Neuronal stem cell (in vitro differentiated cells): ENCODE results near the gene BCL11B.
A peak's percentile ranks its signal among the peaks of the same experiment; 100 is the strongest.

Experiments
- DNase-seq: peaks from one replicate; pipeline ENCODE4 v3.0.0-alpha.2; 2013; ENCODE audit warnings: low spot score
- H2AFZ ChIP-seq: one replicate; pipeline ENCODE4 v1.6.1; 2013; ENCODE audit warnings: mild to moderate bottlenecking, low read length, inconsistent platforms
- H2AK5ac ChIP-seq: 2 replicates; pipeline ENCODE4 v1.6.1; 2013; ENCODE audit warnings: low read depth, mild to moderate bottlenecking, inconsistent platforms, low read length, moderate library complexity, mixed read lengths
- H2BK120ac ChIP-seq: 2 replicates; pipeline ENCODE4 v1.6.1; 2013; ENCODE audit warnings: low read depth, mild to moderate bottlenecking, inconsistent platforms, low read length, moderate library complexity, mixed read lengths
- H2BK12ac ChIP-seq: one replicate; pipeline ENCODE4 v1.6.1; 2013; ENCODE audit warnings: low read length, inconsistent platforms
- H2BK15ac ChIP-seq: 2 replicates; pipeline ENCODE4 v1.6.1; 2013; ENCODE audit warnings: mild to moderate bottlenecking, low read length, inconsistent platforms, mixed read lengths
- H2BK5ac ChIP-seq: one replicate; pipeline ENCODE4 v1.6.1; 2013; ENCODE audit warnings: inconsistent platforms, mild to moderate bottlenecking, low read length, moderate library complexity
- H3K14ac ChIP-seq: one replicate; pipeline ENCODE4 v1.6.1; 2013; ENCODE audit warnings: low read length, inconsistent platforms
- H3K18ac ChIP-seq: 2 replicates; pipeline ENCODE4 v1.6.1; 2013; ENCODE audit warnings: low read length, inconsistent platforms
- H3K23ac ChIP-seq: 2 replicates; pipeline ENCODE4 v1.6.1; 2013; ENCODE audit warnings: low read depth, mild to moderate bottlenecking, mixed read lengths, low read length, inconsistent platforms; ENCODE audit not compliant: poor library complexity
- H3K27ac ChIP-seq: replicated peaks from 3 replicates; pipeline ENCODE4 v1.5.1; 2013; ENCODE audit warnings: low read length, inconsistent platforms
- H3K27me3 ChIP-seq, 3 experiments: 2 replicates each; pipeline ENCODE4 v1.6.1; 2013; ENCODE audit warnings: low read length in 3 of 3, mild to moderate bottlenecking in 2 of 3, inconsistent platforms in 1 of 3, low read depth in 1 of 3, mixed read lengths in 1 of 3, moderate library complexity in 1 of 3; ENCODE audit not compliant: control insufficient read depth in 3 of 3, insufficient read depth in 3 of 3
- H3K36me3 ChIP-seq, 2 donors: replicated peaks in 1 of 2; 2 replicates each; pipeline ENCODE4 v1.6.1; 2013; ENCODE audit warnings: low read length in 2 of 2; ENCODE audit not compliant: control insufficient read depth in 2 of 2, insufficient read depth in 2 of 2
- H3K4ac ChIP-seq: 2 replicates; pipeline ENCODE4 v1.6.1; 2013; ENCODE audit warnings: inconsistent platforms, mild to moderate bottlenecking, low read length, moderate library complexity
- H3K4me1 ChIP-seq, 2 donors: 1 replicate in 1 of 2; 2 replicates in 1 of 2; pipeline ENCODE4 v1.6.1; 2013; ENCODE audit warnings: low read length in 2 of 2, low read depth in 1 of 2; ENCODE audit not compliant: control insufficient read depth in 2 of 2, insufficient read depth in 1 of 2
- H3K4me2 ChIP-seq: one replicate; pipeline ENCODE4 v1.6.1; 2013; ENCODE audit warnings: mild to moderate bottlenecking, low read length, inconsistent platforms; ENCODE audit not compliant: insufficient read depth, poor library complexity, severe bottlenecking
- H3K4me3 ChIP-seq, 2 donors: 2 replicates each; pipeline ENCODE4 v1.5.1; 2013; ENCODE audit warnings: low read length in 2 of 2, mild to moderate bottlenecking in 2 of 2, inconsistent platforms in 1 of 2, moderate library complexity in 1 of 2
- H3K79me1 ChIP-seq: one replicate; pipeline ENCODE4 v1.6.1; 2013; ENCODE audit warnings: low read depth, mild to moderate bottlenecking, inconsistent platforms, low read length, moderate library complexity
- H3K9ac ChIP-seq: one replicate; pipeline ENCODE4 v1.6.1; 2013; ENCODE audit warnings: mild to moderate bottlenecking, low read depth, low read length, inconsistent platforms; ENCODE audit not compliant: poor library complexity
- H3K9me3 ChIP-seq, 2 donors: replicated peaks in 1 of 2; 2 replicates each; pipeline versions ENCODE3 to v1.6.1; 2013; ENCODE audit warnings: low read length in 2 of 2, mild to moderate bottlenecking in 2 of 2, inconsistent platforms in 1 of 2, low read depth in 1 of 2, mixed read lengths in 1 of 2, moderate library complexity in 1 of 2; ENCODE audit not compliant: control insufficient read depth in 2 of 2, insufficient read depth in 1 of 2
- H4K8ac ChIP-seq: one replicate; pipeline ENCODE4 v1.6.1; 2013; ENCODE audit warnings: low read depth, mild to moderate bottlenecking, inconsistent platforms, low read length, moderate library complexity
- H4K91ac ChIP-seq: one replicate; pipeline ENCODE4 v1.6.1; 2013; ENCODE audit warnings: low read length, low read depth, mild to moderate bottlenecking, inconsistent platforms; ENCODE audit not compliant: poor library complexity
- WGBS, 2 donors: extraction: QIAGEN DNeasy Blood & Tissue Kit; methylation state at CpG; one replicate each; pipeline ENCODE4 v1.1.7; 2013; ENCODE audit warnings: missing lambda C conversion rate in 2 of 2, mixed read lengths in 1 of 2; ENCODE audit not compliant: insufficient read length in 2 of 2, insufficient replicate concordance in 1 of 2; ENCODE audit errors: extremely low coverage in 2 of 2; 5-methylcytosine and 5-hydroxymethylcytosine counted together

Gene BCL11B

GRCh38 chr14:99286761-99287160 lies 14.8 kb upstream of the BCL11B start:
- H3K36me3 ChIP-seq, result no peaks in the 10 kb centered on the region
- H3K14ac ChIP-seq, result no peak overlapping the region
- peaks cover 0 to 29% (median 0%) of the 10 kb centered on the region in 3 experiments for H3K27me3 ChIP-seq
- peaks cover 0 to 3% of the 10 kb centered on the region in 2 donors for H3K4me1 ChIP-seq
- H3K9me3 ChIP-seq, result no peaks in the 10 kb centered on the region
- no CpG with 5 or more reads among the region's 2 CpGs for WGBS, 2 donors
- no peak overlapping the region for H2AFZ ChIP-seq
- no peak for DNase-seq
- H2BK12ac ChIP-seq, result no peak overlapping the region
- no peak overlapping the region for H2BK120ac ChIP-seq
- no peak overlapping the region for H3K23ac ChIP-seq
- H3K27ac ChIP-seq, result no peak overlapping the region
- H3K4me3 ChIP-seq, result no peak overlapping the region
- H3K4me2 ChIP-seq, result no peak overlapping the region
- no peak overlapping the region for H3K18ac ChIP-seq
- H2AK5ac ChIP-seq, result no peak overlapping the region
- no peaks in the 10 kb centered on the region for H3K79me1 ChIP-seq
- no peak overlapping the region for H3K4ac ChIP-seq
- no peak overlapping the region for H2BK5ac ChIP-seq
- H4K91ac ChIP-seq, result no peak overlapping the region
- no peak overlapping the region for H3K9ac ChIP-seq
- H4K8ac ChIP-seq, result no peak overlapping the region
- H2BK15ac ChIP-seq, result no peak overlapping the region

- Histone ChIP-seq H3K4me1 (peaks cover 0 to 3% of the 10 kb centered on the region in 2 donors), H4K8ac (no peak overlapping the region), H3K9ac (no peak overlapping the region), H3K4ac (no peak overlapping the region), H3K4me3 (no peak overlapping the region), H4K91ac (no peak overlapping the region), H3K23ac (no peak overlapping the region), H3K27me3 (peaks cover 0 to 50% (median 0%) of the 10 kb centered on the region in 3 experiments), H3K36me3 (no peaks in the 10 kb centered on the region), H2BK120ac (no peak overlapping the region), H2AK5ac (no peak overlapping the region), H3K27ac (no peak overlapping the region), H2BK12ac (no peak overlapping the region), H2BK15ac (no peak overlapping the region), H3K9me3 (no peaks in the 10 kb centered on the region), H3K79me1 (no peaks in the 10 kb centered on the region), H2AFZ (no peak overlapping the region), H2BK5ac (no peak overlapping the region), H3K14ac (no peak overlapping the region), H3K4me2 (no peak overlapping the region), H3K18ac (peak overlapping the region; percentile 52)
- no peak for DNase-seq
- WGBS, 2 donors, result no CpG with 5 or more reads among the region's 18 CpGs
Measured at GRCh38 chr14:99284254-99285004, 12.4 kb upstream of the BCL11B start.

- Histone ChIP-seq H2BK15ac (no peak overlapping the region), H3K27ac (no peak overlapping the region), H3K4me2 (no peak overlapping the region), H2BK120ac (no peak overlapping the region), H4K91ac (no peak overlapping the region), H3K4ac (no peak overlapping the region), H2BK12ac (no peak overlapping the region), H3K18ac (peak overlapping the region; percentile 19), H2AK5ac (no peak overlapping the region), H3K79me1 (no peaks in the 10 kb centered on the region), H3K27me3 (peaks cover 0 to 68% (median under 1%) of the 10 kb centered on the region in 3 experiments), H3K4me3 (no peak overlapping the region), H2BK5ac (no peak overlapping the region), H3K36me3 (no peaks in the 10 kb centered on the region), H3K4me1 (peaks cover under 1 to 6% of the 10 kb centered on the region in 2 donors), H4K8ac (no peak overlapping the region), H3K9ac (no peak overlapping the region), H3K23ac (no peak overlapping the region), H2AFZ (no peak overlapping the region), H3K14ac (peak overlapping the region; percentile 58), H3K9me3 (no peaks in the 10 kb centered on the region)
- no CpG with 5 or more reads among the region's 15 CpGs for WGBS, 2 donors
- no peak for DNase-seq
Measured at GRCh38 chr14:99282261-99283050, 10.5 kb upstream of the BCL11B start.

- H4K91ac ChIP-seq, result no peak overlapping the region
- no peak overlapping the region for H3K4ac ChIP-seq
- no peaks in the 10 kb centered on the region for H3K9me3 ChIP-seq
- DNase-seq, result no peak
- no peak overlapping the region for H3K4me3 ChIP-seq
- no peak overlapping the region for H3K23ac ChIP-seq
- H3K4me1 ChIP-seq, result peaks cover 4 to 10% of the 10 kb centered on the region in 2 donors
- H3K27me3 ChIP-seq, result peaks cover 0 to 68% (median 11%) of the 10 kb centered on the region in 3 experiments
- H3K27ac ChIP-seq, result no peak overlapping the region
- H3K18ac ChIP-seq, result no peak overlapping the region
- no peak overlapping the region for H2BK15ac ChIP-seq
- H3K4me2 ChIP-seq, result no peak overlapping the region
- H2BK5ac ChIP-seq, result no peak overlapping the region
- H2AK5ac ChIP-seq, result no peak overlapping the region
- H3K14ac ChIP-seq, result no peak overlapping the region
- no peak overlapping the region for H2BK12ac ChIP-seq
- H2BK120ac ChIP-seq, result no peak overlapping the region
- H3K36me3 ChIP-seq, result no peaks in the 10 kb centered on the region
- H3K79me1 ChIP-seq, result no peaks in the 10 kb centered on the region
- no CpG with 5 or more reads among the region's 11 CpGs for WGBS, 2 donors
- H2AFZ ChIP-seq, result no peak overlapping the region
- H4K8ac ChIP-seq, result no peak overlapping the region
- H3K9ac ChIP-seq, result no peak overlapping the region
Measured at GRCh38 chr14:99281396-99281795, 9.4 kb upstream of the BCL11B start.
